NCI-H1092 treated with DMSO at 0.1 percent for 48 hours (cell line): ENCODE data around the gene SEPSECS.

ENCODE experiments used
- DNase-seq: peaks from one replicate; lab custom pipeline; 2025; lab: John Stamatoyannopoulos, UW

The SEPSECS gene

DNA sequence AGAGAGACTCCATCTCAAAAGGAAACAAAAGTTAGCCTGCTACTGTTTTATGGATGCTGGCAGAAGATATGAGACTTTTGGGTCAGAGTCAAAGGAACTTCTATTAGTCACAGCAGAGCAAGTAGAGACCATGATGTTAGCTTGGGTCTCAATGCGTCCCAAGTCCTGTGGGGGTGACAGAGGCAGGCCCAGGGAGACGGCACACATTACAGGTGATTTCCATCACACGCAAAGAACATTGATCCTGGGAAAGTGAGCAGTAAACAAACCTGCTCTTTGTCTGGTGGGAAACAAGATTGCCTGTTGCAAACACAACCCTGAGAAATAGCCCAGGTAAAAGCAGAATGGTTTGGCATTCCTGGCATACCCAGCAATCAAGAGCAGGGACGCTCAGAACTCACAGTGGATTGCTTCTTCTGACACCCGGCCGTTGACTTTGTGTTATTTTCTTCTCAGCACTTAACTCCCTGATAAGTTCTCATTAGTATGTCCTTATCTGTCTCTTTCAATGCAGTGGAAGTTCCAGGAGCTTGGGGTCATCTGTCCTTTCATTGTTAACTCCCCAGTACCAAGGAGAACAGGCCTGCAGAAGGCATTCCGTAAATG, 78.3 kb downstream of the SEPSECS start:
- no peak for DNase-seq

DNA sequence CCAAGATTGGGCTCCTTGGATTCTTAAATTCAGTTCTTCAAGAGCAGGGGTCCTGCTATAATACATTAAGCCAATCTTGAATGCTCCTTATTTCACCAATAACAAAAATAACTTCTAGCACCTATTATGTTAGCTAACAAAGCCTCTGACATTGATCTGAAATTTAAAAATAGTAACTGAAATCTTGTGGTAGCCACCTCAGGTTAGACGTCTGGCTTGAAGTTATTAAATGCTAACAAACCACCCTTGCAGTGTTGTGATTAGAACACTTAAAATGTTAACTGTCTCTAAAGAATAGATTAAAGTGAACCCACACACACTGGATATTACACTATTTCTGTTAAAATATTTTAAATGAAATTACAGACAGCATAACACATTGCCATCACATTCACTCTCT, 79.7 kb downstream of the SEPSECS start:
- DNase-seq: no peak

- no peak for DNase-seq
These were observed 81.7 kb downstream of the SEPSECS start for GRCh38 chr4:25078523-25078922.

DNA sequence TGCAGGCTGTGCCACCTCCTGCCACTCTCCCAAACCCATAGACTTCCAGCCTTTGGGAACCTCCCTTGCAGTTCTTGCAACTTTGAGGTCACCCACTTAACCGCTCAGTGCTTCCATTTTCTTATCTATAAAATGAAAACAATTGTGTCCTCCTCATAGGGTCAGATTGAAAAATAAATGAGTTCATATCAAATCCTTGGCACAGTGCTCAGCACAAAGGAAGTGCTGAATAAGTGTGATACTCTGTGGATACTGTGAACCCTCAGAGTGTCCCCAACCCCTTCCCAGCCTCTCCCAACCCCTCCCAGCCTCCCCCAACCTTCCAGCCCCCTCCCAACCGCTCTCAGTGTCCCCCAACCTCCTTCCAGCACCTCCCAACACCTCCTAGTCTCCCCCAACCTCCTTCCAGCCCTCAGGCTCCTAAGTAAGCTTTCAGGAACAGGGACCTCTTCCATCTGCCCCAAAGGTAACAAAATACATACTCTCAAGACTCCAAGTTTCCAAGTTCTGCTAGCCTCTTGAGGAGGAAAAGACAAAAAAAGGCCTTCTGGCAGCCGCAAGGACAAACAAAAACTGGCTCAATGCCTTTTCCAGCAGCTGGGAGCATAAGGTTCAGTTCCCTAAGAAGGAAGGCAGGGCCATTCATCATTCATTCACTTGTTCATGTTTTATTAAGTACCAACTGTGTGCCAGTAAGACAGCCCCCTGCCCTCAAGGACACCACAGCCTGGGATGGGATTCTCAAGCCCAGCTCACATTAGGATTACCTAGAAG, 83.4 kb downstream of the SEPSECS start:
- no peak for DNase-seq

DNA sequence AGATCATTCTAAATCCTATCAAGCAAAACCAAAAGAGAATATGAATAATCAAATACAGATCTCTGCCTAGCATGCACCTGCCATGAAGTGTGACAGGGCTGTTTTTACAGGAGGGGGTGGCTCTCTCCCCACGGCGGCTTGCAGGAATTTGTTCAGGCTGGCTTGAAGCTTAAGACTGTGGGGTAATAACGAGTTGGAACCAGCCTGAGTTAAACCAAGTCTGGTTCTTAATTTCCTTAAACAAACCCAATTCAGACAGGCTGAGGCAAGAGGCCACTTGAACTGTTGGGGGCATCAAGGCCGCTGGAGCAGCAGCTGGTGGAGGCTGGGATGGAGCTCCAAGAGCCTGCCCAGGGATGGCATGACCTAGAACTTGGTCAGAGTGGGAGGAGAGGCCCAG, 84.4 kb downstream of the SEPSECS start:
- no peak for DNase-seq

GRCh38 chr4:25075129-25075528, 85.1 kb downstream of the SEPSECS start:
- no peak for DNase-seq

DNA sequence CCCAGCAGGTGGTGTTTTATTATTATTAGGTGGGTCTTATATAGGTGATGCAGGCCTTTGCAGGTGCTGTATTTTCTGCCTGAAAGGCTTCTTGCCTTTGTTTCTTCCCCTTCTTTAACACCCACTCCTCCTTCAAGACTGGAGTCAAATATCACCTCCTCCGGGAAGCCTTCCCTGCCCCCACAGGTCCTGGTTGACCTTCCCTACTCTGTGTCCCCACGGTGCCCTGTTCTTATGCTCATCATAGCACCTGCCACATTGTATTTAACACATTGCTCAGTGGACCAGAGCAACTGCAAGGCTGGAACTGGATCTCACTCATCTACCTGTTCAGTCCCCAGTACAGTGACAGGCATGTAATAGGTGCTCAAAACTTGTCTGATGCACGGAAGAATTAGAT, 89.7 kb downstream of the SEPSECS start:
- no peak for DNase-seq
